Measurements from ENCODE around the gene IFT25. TPM values are rescaled to one million over a fixed set of nuclear protein-coding genes. Genes with fewer than 3 reads are reported as not detected.

The IFT25 gene
- total and polyA plus RNA-seq, 2 donors (not counting 1 experiment from before 2014, with no cell fraction given): 18.2 to 45.7 TPM

- TF ChIP-seq CTCF (IDR thresholded peaks at IDR 0.05): no peak
- no peak for TF ChIP-seq EZH2 (IDR thresholded peaks at IDR 0.05; ENCODE audit: borderline replicate concordance, insufficient read depth, low read depth, low read length, poor library complexity, severe bottlenecking)
- CTCF ChIA-PET: no interaction called here
- Mint-ChIP-seq H3K27me3 (no peaks in the 10 kb centered on the region), H3K4me1 (no peaks in the 10 kb centered on the region), H3K27ac (no peak overlapping the region), H3K9me3 (ENCODE audit: insufficient read depth) (no peaks in the 10 kb centered on the region), H3K4me3 (no peak overlapping the region)
- H3K9me3 ChIP-seq (ENCODE audit: control extremely low read depth in 1 of 3, control insufficient read depth in 2 of 3, insufficient read depth in 1 of 3, low read length in 2 of 3): no peaks in the 10 kb centered on the region
- peaks cover 16 to 29% of the 10 kb centered on the region in 2 experiments for H3K36me3 ChIP-seq (replicated peaks in 1 of 2; ENCODE audit: control extremely low read depth in 1 of 2, control insufficient read depth in 1 of 2, extremely low read depth in 1 of 2, insufficient read depth in 2 of 2, low read length in 1 of 2)
- H3K9ac ChIP-seq (ENCODE audit: low read length): no peak overlapping the region
- no peak overlapping the region for H3K27ac ChIP-seq (ENCODE audit: low read length in 2 of 2)
- H3K4me3 ChIP-seq (ENCODE audit: control extremely low read depth in 1 of 5, extremely low read depth in 1 of 5, insufficient read depth in 1 of 5, low read depth in 2 of 5, low read length in 4 of 5): no peak overlapping the region
- no peaks in the 10 kb centered on the region for H3K27me3 ChIP-seq (replicated peaks in 1 of 4; ENCODE audit: control extremely low read depth in 1 of 4, control insufficient read depth in 3 of 4, insufficient read depth in 4 of 4, low read length in 3 of 4)
- POLR2A ChIA-PET: no interaction called here
- no peaks in the 10 kb centered on the region for H3K79me2 ChIP-seq (ENCODE audit: control insufficient read depth, insufficient read depth, low read length)
- no peak for ATAC-seq (ENCODE audit: low read depth)
- WGBS (ENCODE audit: insufficient coverage): 100% methylated on average over 3 of the region's 3 CpGs
- H3K4me2 ChIP-seq (replicated peaks; ENCODE audit: low read depth, low read length, poor library complexity, severe bottlenecking): no peak overlapping the region
- DNase-seq: no peak
- H3K4me1 ChIP-seq (ENCODE audit: control insufficient read depth in 2 of 2, insufficient read depth in 2 of 2, low read length in 2 of 2): peaks cover 0 to 6% of the 10 kb centered on the region in 2 donors
- H2AFZ ChIP-seq (ENCODE audit: insufficient read depth, low read depth, low read length, poor library complexity, severe bottlenecking): no peak overlapping the region
- intact Hi-C loops (cut with micrococcal nuclease): no loop called here
- no peaks in the 10 kb centered on the region for H4K20me1 ChIP-seq (ENCODE audit: control insufficient read depth, insufficient read depth, low read length, poor library complexity, severe bottlenecking)
These were observed 21.3 kb upstream of the IFT25 start for GRCh38 chr1:53966794-53967193.

- DNase-seq (no peak), ATAC-seq (ENCODE audit: low read depth) (no peak)
- Histone ChIP-seq H3K79me2 (ENCODE audit: control insufficient read depth, insufficient read depth, low read length) (no peaks in the 10 kb centered on the region), H2AFZ (ENCODE audit: insufficient read depth, low read depth, low read length, poor library complexity, severe bottlenecking) (no peak overlapping the region), H3K4me1 (ENCODE audit: control insufficient read depth in 2 of 2, insufficient read depth in 2 of 2, low read length in 2 of 2) (peaks cover 0 to 6% of the 10 kb centered on the region in 2 donors), H3K36me3 (replicated peaks in 1 of 2; ENCODE audit: control extremely low read depth in 1 of 2, control insufficient read depth in 1 of 2, extremely low read depth in 1 of 2, insufficient read depth in 2 of 2, low read length in 1 of 2) (peaks cover 16 to 35% of the 10 kb centered on the region in 2 experiments), H3K27ac (ENCODE audit: low read length in 2 of 2) (no peak overlapping the region), H3K27me3 (replicated peaks in 1 of 4; ENCODE audit: control extremely low read depth in 1 of 4, control insufficient read depth in 3 of 4, insufficient read depth in 4 of 4, low read length in 3 of 4) (no peaks in the 10 kb centered on the region), H3K4me2 (replicated peaks; ENCODE audit: low read depth, low read length, poor library complexity, severe bottlenecking) (no peak overlapping the region), H3K9ac (ENCODE audit: low read length) (no peak overlapping the region), H4K20me1 (ENCODE audit: control insufficient read depth, insufficient read depth, low read length, poor library complexity, severe bottlenecking) (no peaks in the 10 kb centered on the region), H3K9me3 (ENCODE audit: control extremely low read depth in 1 of 3, control insufficient read depth in 2 of 3, insufficient read depth in 1 of 3, low read length in 2 of 3) (no peaks in the 10 kb centered on the region), H3K4me3 (ENCODE audit: control extremely low read depth in 1 of 5, extremely low read depth in 1 of 5, insufficient read depth in 1 of 5, low read depth in 2 of 5, low read length in 4 of 5) (no peak overlapping the region)
- no peak for TF ChIP-seq CTCF (IDR thresholded peaks at IDR 0.05)
- no peak for TF ChIP-seq EZH2 (IDR thresholded peaks at IDR 0.05; ENCODE audit: borderline replicate concordance, insufficient read depth, low read depth, low read length, poor library complexity, severe bottlenecking)
- intact Hi-C loops (cut with micrococcal nuclease): no loop called here
- Mint-ChIP-seq H3K27me3 (no peaks in the 10 kb centered on the region), H3K4me1 (no peaks in the 10 kb centered on the region), H3K4me3 (no peak overlapping the region), H3K9me3 (ENCODE audit: insufficient read depth) (no peaks in the 10 kb centered on the region), H3K27ac (no peak overlapping the region)
- 81% methylated on average over 5 of the region's 5 CpGs for WGBS (ENCODE audit: insufficient coverage)
- ChIA-PET POLR2A (no interaction called here), CTCF (interaction anchor here (3.5 kb wide), 1 partner anchor 104 kb away, joined by 28 read pairs; no protein-coding TSS in a partner anchor)
These were observed 18.6 kb upstream of the IFT25 start for GRCh38 chr1:53964109-53964508.
